T1000 (cell line): ENCODE data around the gene LAGE3.

Experiments used
- DNase-seq: peaks from one replicate; lab custom pipeline; 2025; ENCODE audit warnings: mixed read lengths; lab: John Stamatoyannopoulos, UW

LAGE3 gene

DNA sequence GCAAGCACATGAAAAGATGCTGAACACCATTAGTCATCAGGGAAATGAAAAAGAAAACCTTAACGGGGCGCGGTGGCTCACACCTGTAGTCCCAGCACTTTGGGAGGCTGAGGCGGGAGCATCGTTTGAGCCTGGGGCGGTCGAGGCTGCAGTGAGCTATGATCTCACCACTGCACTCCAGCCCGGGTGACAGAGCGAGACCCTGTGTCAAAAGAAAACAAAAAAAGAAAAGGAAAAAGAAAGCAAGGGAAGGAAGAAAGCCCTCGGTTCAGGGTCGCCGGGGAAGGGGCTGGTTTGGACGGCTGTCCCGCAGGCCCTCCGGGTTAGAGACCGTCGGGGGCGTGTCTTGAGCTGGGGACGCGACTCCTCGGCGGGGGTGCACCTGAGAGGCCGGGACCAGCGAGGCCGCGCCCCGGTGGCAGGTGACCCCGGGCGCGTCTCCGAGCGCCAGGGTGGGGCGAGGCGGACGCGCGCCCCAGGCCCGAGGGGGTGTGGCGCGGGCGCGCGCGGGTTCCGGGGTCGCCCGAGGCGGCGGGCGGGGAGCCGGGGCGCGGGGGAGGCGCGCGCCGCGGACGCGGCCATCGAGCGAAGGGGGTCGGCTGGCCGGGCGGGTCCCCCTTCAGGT is 21.5 kb downstream of the LAGE3 start:
- DNase-seq, result no peak

- DNase-seq, result no peak
These were observed 26.3 kb downstream of the LAGE3 start for GRCh38 chrX:154452823-154453222.

GRCh38 chrX:154450312-154450711 is 28.8 kb downstream of the LAGE3 start:
- no peak for DNase-seq

- DNase-seq, result no peak
These were observed 29.5 kb downstream of the LAGE3 start for GRCh38 chrX:154449618-154450017.

- DNase-seq, result no peak
These were observed 30.6 kb downstream of the LAGE3 start for GRCh38 chrX:154448484-154448883.

DNA sequence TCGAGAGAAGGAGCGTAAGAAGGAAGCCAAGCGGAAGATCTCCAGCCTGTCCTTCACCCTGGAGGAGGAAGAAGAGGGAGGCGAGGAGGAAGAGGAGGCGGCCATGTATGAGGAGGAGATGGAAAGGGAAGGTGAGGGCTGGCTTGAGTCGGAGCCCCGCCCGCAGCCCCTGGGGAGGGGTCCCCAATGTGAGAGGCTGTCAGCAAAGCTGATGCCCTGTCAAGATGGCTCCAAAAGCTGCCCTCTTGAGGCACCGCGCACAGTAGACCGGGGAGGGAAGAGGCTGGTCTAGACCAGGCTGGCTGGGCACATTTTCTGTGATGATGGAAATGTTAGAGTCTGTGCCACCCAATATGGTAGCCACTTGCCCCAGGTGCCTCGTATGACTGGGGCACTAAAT is 32.7 kb downstream of the LAGE3 start:
- no peak for DNase-seq

GRCh38 chrX:154445776-154446175 is 33.3 kb downstream of the LAGE3 start:
- no peak for DNase-seq

GRCh38 chrX:154444755-154445246 is 34.3 kb downstream of the LAGE3 start:
- no peak for DNase-seq

GRCh38 chrX:154443992-154444754 is 34.9 kb downstream of the LAGE3 start, which contains the start of gene FAM50A:
Gene FAM50A, plus strand, starts transcription at chrX:154444141. Its CDS starts 95 bp downstream, at chrX:154444236.
- DNase-seq, result peak; percentile 21

- no peak for DNase-seq
These were observed 35.6 kb downstream of the LAGE3 start for GRCh38 chrX:154443479-154443910.

- DNase-seq, result no peak
These were observed 36.9 kb downstream of the LAGE3 start for GRCh38 chrX:154441984-154442707.

DNA sequence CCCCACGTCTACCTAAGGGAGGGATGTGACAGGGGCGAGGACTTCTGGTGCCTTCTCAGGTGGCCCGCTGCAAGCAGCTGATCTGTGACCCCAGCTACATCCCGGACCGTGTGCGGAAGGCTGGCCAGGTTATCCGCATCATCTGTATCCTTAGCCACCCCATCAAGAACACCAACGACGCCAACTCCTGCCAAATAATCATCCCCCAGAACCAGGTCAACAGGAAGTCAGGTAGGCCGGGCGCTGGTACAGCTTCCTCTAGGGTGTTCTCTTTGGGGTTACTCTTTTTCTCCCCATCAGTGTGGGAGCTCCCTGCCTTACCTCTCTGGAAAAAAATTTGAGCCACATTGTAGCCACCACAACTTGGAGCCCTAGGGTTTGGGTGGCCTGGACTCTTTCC is 37.5 kb downstream of the LAGE3 start:
- DNase-seq, result no peak

DNA sequence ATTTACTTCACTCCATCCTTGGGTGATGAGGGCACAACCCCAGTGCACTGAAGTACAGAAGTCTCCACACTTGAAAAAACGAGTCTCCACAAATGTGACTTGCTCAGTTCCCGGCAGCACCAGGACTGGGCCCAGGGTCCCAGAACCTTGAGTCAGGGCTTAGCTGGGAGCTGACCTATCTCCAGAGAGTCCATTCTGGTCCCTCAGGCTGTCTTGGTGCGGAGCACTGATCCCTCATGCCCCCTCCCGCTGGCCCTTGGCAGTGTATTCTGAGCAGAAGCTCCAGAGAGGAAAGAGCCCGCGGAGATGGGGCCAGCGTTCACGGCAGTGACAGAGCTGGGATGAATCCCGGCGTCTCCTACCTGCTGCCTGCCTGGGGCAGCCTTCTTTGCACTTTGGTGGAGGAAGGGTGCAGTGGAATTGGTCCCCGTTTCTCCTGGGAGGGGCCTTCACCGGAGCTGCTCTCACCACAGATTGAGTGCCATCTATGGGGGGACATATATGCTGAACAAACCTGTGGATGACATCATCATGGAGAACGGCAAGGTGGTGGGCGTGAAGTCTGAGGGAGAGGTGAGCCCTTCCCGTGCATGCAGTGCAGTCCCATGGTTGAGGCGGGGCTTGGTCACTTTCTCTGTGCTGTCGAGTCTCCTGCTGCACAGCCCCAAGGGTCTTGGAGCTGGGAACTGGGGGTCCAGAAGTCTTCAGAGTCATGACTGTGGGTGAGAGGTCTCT is 38.3 kb downstream of the LAGE3 start:
- no peak for DNase-seq

- no peak for DNase-seq
These were observed 39.2 kb downstream of the LAGE3 start for GRCh38 chrX:154439841-154440240.

GRCh38 chrX:154437971-154438893 is 40.8 kb downstream of the LAGE3 start:
- DNase-seq, result no peak

- DNase-seq, result peak; percentile 14
These were observed 41.9 kb downstream of the LAGE3 start, which contains the start of gene GDI1 for GRCh38 chrX:154436983-154437752. Gene GDI1, plus strand, starts transcription at chrX:154437154. Its CDS starts 101 bp downstream, at chrX:154437255.

GRCh38 chrX:154436374-154436982 is 42.6 kb downstream of the LAGE3 start:
- DNase-seq, result no peak

DNA sequence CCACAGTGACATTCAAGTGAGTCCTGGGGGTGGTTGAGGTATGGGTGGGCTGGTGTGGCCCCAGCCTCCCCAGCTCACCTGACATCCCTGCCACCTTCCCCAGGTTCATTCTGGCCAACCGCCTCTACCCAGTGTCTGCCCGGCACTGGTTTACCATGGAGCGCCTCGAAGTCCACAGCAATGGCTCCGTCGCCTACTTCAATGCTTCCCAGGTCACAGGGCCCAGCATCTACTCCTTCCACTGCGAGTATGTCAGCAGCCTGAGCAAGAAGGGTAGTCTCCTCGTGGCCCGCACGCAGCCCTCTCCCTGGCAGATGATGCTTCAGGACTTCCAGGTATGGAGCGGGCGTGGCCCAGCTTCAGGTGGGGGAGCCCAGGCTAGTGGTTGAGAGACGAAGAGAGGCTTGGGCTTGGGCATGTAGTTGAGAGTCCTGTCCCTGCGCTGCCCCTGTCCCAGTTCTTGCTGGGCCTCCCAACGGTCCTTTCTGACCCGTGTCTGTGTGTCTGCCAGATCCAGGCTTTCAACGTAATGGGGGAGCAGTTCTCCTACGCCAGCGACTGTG is 43.8 kb downstream of the LAGE3 start:
- DNase-seq, result no peak
